PFSK-1 (cell line): ENCODE results near the gene NANS.

Source experiments
- FOXP2 ChIP-seq: optimal IDR thresholded peaks from 2 replicates; pipeline ENCODE3; 2011; ENCODE audit warnings: borderline replicate concordance, control low read depth, inconsistent platforms; ENCODE audit not compliant: insufficient read depth; ENCODE audit errors: extremely low read length, extremely low read depth
- POLR2AphosphoS5 ChIP-seq: IDR thresholded peaks from 2 replicates; pipeline ENCODE4 v1.6.1; 2012; ENCODE audit warnings: low read depth, mild to moderate bottlenecking, control low read depth, low read length, moderate library complexity
- REST ChIP-seq, 2 experiments: IDR thresholded peaks; 2 replicates each; pipeline versions ENCODE4 v1.6.1 to v1.8.0; 2011 to 2012; ENCODE audit warnings: low read depth in 2 of 2, low read length in 2 of 2, control low read depth in 1 of 2, inconsistent platforms in 1 of 2, mild to moderate bottlenecking in 1 of 2, moderate library complexity in 1 of 2; ENCODE audit not compliant: insufficient read depth in 1 of 2
- SIN3A ChIP-seq: IDR thresholded peaks from 2 replicates; pipeline ENCODE4 v1.6.1; 2012; ENCODE audit warnings: mild to moderate bottlenecking, low read length, moderate library complexity, borderline replicate concordance; ENCODE audit not compliant: insufficient read depth
- TAF1 ChIP-seq: IDR thresholded peaks from 2 replicates; pipeline ENCODE4 v1.6.1; 2012; ENCODE audit warnings: low read length, control low read depth, borderline replicate concordance; ENCODE audit not compliant: insufficient read depth

NANS gene

GRCh38 chr9:98019098-98019497 is 37.4 kb upstream of the NANS start:
- TF ChIP-seq SIN3A (no peak), REST (IDR thresholded peaks at IDR 0.05; ENCODE audit: insufficient read depth in 1 of 2, low read depth in 2 of 2, low read length in 2 of 2) (no peak)

GRCh38 chr9:98020476-98021145 is 35.9 kb upstream of the NANS start:
- no peak for TF ChIP-seq FOXP2
- no peak for TF ChIP-seq TAF1
- TF ChIP-seq REST (IDR thresholded peaks at IDR 0.05; ENCODE audit: insufficient read depth in 1 of 2, low read depth in 2 of 2, low read length in 2 of 2) = no peak
- TF ChIP-seq SIN3A = no peak
- no peak for TF ChIP-seq POLR2AphosphoS5

GRCh38 chr9:98021306-98022040 is 35.1 kb upstream of the NANS start:
- no peak for TF ChIP-seq SIN3A
- no peak for TF ChIP-seq REST (IDR thresholded peaks at IDR 0.05; ENCODE audit: insufficient read depth in 1 of 2, low read depth in 2 of 2, low read length in 2 of 2)
- TF ChIP-seq POLR2AphosphoS5 = no peak
- no peak for TF ChIP-seq TAF1
- no peak for TF ChIP-seq FOXP2

- no peak for TF ChIP-seq POLR2AphosphoS5
- TF ChIP-seq TAF1 = no peak
- TF ChIP-seq SIN3A = no peak
- no peak for TF ChIP-seq FOXP2
- TF ChIP-seq REST (IDR thresholded peaks at IDR 0.05; ENCODE audit: insufficient read depth in 1 of 2, low read depth in 2 of 2, low read length in 2 of 2) = no peak
These were observed 34.1 kb upstream of the NANS start for GRCh38 chr9:98022447-98022846.

GRCh38 chr9:98024702-98025101 is 31.8 kb upstream of the NANS start:
- TF ChIP-seq POLR2AphosphoS5 = no peak
- TF ChIP-seq TAF1 = no peak
- TF ChIP-seq FOXP2 = no peak
- no peak for TF ChIP-seq SIN3A
